GM21390 (cell line): ENCODE measurements around the gene KDM3B.
A peak's percentile ranks its signal among the peaks of the same experiment; 100 is the strongest.

ENCODE experiments used
- ATAC-seq: cut with Tn5 transposase; IDR thresholded peaks from one replicate; pipeline ENCODE4 v1.9.1; 2021; ENCODE audit not compliant: unreplicated experiment

Gene KDM3B

DNA sequence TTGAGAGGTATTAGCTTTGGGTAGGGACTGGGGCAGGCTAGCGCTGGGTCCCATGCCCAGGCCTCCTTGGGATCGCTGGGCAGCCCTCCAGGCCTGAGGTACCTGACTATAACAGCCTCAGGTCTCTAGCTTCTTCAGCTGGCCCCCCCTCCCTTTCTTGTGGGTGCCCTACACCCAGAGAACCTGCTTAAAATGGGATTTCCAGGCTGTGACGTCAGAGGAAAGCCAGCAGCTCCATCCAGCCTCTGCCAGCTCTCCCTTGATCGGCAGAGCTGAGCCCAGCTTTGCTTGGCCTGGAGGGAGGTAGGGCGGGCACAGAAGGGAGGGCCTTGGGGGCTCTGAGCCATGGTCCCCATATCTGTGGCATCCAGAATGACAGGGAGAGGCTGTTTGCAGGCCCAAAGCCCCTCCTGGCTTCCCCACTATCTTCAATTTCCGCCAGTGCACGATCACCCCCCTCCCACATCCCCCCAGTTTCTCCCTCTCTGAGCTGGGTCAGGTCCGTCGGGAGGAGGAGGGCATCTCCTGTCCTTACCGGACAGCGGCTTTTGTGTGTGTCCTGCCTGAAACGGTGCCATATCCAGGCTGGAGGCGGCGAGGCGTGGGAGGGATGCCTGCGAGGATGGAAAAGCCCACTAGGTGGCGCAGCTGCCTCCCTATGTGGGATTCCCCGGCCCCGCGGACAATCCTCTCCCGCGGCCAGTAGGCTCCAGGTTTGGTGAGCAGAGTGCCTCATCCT is 97.2 kb downstream of the KDM3B start:
- ATAC-seq = peak; percentile 70

DNA sequence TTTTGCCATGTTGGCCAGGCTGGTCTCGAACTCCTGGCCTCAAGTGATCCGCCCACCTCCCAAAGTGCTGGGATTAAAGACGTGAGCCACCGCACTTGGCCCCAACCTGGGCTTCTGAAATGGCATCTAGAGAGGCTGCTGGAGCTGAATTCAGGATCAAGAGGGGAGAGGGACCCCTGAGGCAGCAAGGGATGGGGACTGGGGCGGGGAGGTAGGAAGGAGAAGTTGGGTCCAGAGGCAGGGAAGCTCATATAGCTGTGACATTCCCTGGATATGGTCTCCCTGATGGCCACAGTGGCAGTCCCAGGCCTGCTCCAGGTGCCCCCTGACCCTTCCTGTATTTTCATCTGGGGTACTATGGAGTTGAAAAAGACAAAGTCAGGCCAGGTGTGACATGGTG is 98.5 kb downstream of the KDM3B start:
- ATAC-seq = no peak

DNA sequence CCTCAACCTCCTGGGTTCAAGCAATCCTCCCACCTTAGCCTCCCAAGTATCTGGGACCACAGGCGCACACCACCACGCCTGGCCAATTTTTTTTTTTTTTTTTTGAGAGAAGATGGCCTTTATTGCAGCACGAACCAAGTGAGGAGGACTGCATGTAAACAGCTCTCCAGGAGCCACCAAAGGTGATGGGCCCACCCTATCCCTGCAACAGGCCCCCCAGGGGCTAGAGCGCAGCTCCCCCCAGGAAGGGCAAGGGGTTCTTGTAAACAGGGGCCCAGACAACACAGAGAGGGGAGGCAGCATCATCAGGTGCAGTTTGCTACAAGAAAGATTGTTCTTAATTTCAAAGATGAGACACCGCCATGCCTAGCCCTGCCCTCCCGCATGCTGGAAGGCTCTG is 100.2 kb downstream of the KDM3B start:
- no peak for ATAC-seq

DNA sequence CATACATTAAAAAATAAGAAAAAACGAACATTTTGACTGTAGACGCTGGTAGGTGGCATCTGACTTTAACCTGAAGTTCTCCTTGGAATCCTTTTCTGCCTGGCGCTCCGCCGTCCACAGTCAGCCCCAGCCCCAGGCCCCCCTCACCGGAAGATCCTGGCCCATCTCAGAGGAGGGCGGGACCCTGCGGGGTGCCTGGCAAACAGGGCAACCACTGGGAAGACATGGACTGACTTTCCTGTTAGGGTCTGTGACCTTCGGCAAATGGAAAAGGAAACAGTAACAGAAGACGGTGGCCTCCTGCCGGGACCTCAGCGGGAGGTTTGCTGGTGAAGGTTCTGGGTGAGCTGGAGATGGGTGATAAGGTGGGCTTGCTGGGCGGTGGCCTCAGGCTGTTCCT is 101.1 kb downstream of the KDM3B start:
- no peak for ATAC-seq

DNA sequence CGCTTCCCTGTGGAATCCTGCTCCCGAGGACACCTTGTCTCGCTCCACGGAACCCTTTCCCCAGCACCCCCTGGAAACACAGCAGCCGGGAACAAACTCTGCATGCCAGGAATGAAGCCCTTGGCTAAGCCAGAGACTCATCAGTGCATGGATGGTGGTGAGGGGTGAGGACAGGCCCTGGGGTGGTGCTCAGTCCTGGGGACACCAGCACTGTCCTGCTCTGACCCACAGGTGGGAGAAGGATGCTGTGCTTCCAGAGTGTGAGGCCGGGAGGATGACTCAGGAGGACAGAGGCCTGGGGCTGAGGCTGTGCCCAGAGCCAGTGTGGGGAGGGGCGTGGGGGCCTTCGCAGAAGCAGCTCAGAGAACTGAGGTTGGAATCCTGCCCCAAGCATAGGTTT is 101.6 kb downstream of the KDM3B start:
- no peak for ATAC-seq

DNA sequence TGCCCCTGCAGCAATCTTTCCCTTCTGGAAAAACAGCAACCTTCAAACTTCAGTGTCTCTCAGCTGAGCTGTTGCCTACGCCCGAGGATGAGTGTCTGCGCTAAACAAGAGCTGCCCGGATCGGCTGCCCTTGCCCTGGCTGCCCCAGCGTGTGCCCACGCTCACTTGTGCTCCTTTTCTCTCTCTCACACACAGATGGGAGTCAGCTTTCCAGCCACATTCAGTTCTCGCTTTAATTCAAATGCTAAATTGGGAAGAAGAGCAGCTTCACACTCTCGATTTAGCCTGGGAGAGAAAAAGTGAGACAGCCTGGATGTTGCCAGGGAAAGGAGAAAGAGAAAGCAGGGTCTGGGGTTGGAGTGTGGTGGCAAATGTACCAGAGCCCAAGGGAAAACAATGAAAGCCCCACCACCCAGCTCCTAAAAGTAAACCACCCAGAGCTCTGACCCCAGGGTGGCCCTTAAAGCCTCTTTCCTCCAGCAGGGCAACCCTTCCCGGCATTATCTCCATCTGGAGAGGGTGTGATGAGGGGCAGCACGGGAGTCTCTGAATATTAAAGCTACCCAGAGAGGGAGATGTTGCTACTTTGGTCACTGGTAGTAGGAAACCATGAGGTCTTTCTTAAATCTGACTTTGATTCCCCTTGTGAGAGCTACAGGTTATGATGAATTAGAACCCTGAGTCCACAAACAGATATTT is 102.9 kb downstream of the KDM3B start:
- no peak for ATAC-seq

DNA sequence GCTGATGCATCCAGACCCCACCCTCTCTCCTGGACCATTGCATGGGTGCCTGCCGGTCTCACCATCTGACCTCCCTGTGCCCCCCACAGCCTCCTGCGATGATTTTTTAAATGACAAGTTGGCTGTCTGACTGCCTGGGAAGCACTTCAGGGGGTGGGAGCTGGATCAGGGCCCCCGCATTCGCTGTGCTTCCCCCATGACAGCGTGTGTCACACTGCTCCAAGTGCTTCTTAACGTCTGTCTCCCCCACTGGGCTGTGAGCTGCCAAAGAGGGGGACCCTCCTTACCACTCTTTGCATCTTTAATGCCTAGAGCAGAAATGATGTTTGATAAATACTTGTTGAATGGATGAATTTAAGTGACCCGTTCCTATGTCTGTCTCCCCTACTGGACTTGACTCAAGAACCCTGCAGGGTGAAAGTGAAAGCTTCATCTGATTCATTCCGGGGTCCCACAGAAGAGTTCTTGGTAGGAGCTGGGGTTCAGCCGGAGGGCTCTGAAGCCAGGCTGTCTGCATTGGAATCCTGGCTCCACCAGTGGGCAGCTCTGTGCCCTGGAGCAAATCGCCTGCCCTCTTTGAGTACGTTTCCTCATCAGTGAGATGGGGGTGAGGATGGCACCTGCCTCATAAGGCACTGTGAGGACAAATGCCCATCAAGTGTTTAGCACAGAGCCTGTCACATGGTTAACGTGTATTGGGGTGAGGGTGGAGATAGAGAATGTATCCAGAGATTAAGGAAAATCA is 105.2 kb downstream of the KDM3B start:
- ATAC-seq = no peak

DNA sequence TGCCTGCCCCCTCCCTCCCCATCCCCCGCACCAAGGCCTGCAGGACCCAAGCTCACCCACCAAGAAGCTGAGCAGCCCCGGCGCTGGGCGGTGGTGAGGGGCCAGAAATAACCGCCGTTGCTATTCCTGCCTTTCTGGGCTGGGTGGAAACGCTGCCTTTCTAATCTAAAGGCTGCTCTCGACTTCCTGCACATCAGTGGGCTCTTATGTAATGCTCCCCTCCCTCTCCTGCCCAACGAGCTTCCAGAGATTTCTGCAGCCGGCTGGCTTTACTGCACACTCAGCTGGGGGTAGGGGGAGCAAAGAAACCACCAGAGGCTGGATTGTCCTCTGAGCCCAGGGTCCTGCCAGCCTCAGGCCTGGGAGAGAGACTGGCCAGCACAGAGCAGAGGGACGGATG is 105.9 kb downstream of the KDM3B start:
- ATAC-seq = no peak

DNA sequence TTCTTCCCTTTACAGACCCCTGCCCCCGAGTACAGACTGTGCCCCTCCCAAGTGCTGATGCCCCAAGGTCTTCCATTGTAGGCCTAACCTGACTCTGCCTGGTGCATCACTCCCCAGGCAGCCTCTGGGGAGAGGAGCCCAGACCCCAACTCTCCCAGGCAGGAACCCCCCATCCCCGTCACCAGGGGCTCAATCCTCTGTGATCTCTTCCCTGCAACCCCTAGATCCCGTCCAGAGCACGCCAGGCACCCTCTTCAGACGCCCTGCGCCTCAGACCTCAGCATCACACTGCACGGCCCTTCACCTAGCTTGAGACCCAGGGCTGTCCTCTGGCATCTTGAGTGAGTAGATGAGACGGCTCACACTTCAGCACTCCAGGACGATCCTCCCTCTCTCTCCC is 106.4 kb downstream of the KDM3B start:
- ATAC-seq = no peak

DNA sequence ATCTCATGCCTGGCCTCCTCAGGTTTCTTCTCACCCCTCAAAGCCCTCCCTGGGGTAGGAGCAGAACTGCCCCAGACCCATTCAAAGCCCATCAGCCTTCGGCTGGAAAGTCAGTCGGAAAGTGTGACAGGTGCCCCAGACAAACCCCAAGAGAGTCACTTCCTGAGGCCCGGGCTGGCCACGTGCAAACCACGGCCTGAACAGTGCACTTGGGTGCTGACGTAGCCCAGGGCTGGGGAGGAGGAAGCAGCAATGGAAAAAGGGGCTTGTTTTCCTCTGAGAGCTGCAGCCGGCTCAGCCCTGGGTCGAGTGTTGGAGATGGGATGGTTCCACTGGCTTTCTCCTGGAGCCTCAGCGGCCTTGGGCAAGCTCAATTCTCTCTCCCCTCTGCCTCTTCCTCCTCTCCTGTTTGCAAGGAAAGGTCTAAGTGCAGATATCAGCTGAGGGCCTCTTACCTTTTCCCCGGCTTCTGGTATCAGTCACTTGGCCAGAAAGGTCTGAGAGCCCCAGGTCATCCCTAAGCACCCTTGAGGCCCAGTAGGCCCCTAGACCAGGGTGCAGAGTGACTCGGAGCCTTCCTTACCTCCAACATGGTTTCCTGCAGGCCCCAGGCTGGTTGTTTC is 106.9 kb downstream of the KDM3B start:
- ATAC-seq = no peak

DNA sequence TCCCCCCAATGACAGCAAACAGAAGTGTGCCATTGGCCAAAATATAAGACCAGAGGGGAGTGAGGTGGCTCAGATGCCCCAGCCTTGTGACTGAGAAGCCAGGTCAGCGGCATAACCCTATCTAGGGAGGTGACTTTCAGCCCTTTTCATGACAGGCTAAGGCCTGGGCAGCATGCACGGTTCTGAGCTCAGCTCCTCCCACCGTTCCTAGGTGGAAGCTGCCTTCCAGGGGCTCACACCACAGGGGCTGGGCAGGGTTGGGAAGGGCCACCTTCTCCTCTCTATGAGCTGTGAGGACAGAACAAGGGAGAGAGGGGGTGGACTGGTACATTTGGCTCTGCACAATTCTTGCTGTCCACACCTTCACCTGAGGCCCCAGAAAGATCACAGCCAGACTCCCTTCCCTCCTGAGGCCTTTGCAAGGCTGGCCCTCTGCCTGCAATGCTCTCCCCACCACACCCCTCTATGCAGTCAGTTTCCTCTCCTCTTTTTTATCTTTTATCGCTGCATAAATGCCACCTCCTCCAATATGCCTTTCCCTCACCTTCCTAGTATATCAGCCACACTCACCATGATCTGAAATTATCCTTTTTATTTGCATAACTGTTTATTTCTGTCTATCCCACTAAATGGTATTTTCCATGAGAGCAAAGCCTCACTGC is 107.7 kb downstream of the KDM3B start:
- ATAC-seq = no peak

DNA sequence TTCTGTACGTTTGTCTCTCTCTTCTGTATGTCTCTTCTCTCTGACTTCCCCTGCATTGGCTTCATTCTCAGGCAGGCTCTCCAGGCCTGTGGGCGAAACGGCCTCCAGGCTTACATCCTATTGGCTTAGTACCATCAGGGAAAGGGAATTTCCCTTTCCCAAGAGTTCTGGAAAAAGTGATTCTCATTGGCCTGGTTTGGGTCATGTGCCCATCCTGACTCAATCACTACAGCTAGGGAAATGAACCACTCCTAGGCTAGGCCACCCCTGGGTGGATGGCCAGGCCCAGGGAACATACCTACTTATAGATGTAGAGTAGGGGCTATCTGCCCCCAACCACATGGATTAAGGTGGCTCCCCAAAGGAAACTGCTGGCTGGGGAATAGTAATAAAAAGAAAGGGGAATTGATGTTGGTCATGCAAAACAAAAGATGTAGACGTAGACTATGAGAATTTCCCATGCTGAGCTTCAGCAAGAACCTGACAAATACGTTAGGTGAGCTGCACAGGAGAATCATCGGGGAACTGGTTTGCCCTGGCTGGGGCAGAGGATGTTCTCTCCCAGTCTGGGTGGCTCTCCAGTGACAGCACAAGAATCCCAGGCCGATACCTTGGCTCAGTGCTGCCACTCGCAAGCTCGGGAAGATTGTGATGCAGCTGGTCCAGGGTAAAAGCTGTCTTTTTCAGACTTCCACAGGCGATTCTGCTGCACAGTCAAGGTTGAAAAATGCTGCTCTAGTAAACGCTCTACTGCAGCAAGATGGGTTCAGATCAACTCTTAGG is 109.0 kb downstream of the KDM3B start:
- no peak for ATAC-seq

DNA sequence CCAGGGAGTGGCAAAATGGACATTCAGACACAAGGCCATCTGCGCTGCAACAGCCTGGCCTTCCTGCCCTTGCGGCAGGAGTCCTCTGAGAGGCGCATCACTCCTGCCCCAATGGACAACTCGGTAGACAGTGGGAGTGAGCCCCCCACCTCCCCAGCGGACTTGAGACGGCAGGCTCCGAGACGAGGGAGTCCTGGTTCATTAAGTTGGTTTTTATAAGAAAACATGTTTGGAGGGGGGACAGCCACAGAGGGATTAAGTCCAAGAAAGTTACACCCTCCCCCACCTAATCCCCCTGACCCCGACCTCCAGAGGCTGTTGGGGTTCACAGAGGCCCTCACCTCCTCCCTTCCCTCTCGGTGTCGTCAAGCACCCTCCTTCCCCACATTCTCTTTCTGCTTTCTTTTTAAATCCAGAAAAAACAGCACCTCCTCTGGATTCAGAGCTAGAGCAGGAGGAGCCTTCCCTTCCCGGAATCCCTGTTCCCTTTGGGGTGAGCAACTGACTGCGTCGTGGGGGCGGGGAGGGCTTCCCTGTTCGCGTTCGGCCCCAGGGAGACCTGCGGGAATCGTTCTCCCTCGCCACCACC is 111.0 kb downstream of the KDM3B start:
- ATAC-seq = no peak

DNA sequence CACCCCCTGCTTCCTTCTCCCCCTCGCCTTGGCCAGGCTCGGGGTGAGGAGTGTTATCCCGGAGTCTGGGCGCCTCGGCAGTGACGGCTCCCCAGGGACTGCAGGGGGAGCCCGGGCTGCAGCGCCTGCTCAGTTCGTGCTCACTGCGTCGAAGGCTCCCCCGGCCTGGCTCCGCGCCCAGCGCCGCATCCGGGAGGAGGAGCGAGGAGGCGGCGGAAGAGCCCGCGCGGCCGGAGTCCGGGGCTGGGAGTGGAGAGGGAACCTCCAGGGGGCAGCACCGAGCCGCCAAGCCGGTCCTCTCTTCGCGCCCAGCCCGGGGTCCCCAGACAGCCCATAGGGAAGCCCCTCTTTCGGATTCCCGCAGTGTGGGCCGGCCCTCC is 111.5 kb downstream of the KDM3B start:
- peak; percentile 53 for ATAC-seq

DNA sequence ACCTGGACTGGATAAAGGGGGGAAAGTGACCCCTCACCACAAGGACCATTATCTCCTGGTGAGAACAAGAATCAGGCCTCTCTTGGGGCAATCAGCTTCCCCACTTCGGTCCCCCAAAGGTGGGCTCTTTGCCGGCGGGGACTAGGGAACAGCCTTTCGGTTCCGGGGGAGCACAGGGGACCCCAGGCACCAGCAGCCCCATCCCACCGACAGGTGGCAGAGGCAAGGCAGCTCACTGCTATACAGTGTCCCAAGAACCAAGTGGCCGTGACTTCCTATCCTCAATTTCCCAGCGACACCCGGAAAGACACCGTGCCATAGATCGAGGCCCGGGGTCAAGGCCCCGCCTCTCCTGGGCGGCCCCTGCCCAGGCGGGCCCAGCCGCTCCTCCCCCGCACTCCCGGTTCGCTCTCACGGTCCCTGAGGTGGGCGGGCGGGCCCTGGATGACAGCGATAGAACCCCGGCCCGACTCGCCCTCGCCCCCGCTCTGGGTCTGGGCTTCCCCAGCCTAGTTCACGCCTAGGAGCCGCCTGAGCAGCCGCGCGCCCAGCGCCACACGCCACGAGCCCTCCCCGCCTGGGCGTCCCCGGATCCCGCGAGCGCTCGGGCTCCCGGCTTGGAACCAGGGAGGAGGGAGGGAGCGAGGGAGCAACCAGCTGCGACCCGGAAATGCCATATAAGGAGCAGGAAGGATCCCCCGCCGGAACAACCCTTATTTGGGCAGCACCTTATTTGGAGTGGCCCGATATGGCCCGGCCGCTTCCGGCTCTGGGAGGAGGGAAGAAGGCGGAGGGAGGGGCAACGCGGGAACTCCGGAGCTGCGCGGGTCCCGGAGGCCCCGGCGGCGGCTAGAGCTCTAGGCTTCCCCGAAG is 112.1 kb downstream of the KDM3B start:
- ATAC-seq = peak; percentile 74

DNA sequence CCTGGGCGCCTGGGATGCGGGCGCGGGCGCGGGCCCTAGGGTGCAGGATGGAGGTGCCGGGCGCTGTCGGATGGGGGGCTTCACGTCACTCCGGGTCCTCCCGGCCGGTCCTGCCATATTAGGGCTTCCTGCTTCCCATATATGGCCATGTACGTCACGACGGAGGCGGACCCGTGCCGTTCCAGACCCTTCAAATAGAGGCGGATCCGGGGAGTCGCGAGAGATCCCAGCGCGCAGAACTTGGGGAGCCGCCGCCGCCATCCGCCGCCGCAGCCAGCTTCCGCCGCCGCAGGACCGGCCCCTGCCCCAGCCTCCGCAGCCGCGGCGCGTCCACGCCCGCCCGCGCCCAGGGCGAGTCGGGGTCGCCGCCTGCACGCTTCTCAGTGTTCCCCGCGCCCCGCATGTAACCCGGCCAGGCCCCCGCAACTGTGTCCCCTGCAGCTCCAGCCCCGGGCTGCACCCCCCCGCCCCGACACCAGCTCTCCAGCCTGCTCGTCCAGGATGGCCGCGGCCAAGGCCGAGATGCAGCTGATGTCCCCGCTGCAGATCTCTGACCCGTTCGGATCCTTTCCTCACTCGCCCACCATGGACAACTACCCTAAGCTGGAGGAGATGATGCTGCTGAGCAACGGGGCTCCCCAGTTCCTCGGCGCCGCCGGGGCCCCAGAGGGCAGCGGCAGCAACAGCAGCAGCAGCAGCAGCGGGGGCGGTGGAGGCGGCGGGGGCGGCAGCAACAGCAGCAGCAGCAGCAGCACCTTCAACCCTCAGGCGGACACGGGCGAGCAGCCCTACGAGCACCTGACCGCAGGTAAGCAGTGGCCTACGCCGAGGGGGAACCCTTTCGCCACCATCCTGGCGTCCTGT is 113.0 kb downstream of the KDM3B start, which contains the start of gene EGR1:
EGR1 (plus strand) TSS at position 219 of the 864 bp plus-strand sequence; CDS start at position 502, 283 bp downstream.
- peak; percentile 48 for ATAC-seq

DNA sequence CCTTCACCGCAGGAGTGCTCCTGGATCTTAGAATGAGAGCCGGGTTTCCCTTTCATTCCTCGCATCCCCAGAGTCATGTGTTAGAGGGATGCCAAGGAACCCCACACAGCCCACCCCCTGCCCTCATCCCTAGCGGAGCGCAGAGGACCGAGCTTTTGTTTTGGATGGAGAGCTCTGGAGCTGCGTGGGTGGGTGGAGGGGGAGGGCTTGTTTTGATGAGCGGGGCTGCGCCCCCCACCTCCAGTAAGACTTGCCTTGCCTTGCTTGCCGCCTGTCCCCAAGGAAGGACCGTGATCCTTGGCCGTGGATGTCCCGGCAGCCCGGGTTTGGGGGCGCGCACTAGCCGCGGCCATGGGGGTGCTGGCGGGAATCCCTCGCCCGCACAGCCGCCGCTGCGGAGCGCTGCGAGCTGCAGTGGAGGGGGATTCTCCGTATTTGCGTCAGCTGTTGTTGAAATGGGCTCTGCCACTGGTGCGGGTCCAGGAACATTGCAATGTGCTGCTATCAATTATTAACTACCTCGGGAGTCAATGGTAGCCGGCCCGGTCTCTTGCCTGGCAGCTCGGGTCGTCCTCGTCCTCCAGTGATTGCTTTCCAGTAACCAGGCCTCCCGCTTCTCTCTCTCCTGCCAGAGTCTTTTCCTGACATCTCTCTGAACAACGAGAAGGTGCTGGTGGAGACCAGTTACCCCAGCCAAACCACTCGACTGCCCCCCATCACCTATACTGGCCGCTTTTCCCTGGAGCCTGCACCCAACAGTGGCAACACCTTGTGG is 113.8 kb downstream of the KDM3B start:
- ATAC-seq = no peak
